Measurements from ENCODE around the gene TNKS2. TPM values are rescaled to one million over a fixed set of nuclear protein-coding genes. Genes with fewer than 3 reads are reported as not detected.

TNKS2 gene
- total and polyA plus RNA-seq, 2 of the 13 experiments (the other 11 are each of a cell fraction or from before 2014, with no cell fraction given): 15.2 to 19.4 TPM

DNA sequence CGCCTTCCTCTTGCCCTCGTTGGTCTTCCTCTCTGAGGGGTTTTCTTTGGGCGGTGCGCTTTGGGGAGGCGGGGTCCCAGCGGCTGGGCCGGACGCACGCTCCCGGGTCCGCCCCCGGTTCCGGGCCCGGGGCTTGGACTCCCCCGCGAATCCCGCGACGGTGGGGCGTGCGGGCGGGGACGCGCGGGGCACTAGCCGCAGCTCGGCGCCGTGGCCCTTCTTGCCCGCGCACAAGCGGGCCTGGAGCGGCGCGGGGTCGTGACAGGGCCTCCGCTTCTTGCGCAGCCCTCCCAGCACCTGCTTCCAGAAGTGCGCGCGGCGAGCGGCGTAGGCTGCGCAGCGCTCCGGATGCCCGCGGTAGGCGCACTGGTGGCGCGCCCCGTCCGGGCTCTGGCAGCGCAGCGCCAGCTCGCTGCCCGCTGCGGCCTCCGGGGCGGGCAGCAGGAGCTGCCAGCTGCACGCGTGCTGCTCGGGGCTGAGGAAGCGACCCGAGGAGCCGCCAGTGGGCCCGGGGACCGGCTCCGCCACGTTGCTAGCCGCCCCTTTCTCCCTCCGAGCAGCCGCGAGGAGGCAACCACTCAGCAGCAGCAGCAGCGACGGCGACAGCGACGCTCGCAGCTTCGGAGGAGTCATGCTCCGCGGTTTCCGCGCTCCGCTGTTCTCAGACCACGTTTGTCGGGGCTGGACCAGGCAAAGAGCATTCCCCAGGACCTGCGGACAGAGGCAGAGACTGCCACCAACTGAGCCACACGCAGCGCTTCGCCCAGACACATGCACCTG is 110.3 kb downstream of the TNKS2 start (continued):
- TF ChIP-seq, protein P1, sequence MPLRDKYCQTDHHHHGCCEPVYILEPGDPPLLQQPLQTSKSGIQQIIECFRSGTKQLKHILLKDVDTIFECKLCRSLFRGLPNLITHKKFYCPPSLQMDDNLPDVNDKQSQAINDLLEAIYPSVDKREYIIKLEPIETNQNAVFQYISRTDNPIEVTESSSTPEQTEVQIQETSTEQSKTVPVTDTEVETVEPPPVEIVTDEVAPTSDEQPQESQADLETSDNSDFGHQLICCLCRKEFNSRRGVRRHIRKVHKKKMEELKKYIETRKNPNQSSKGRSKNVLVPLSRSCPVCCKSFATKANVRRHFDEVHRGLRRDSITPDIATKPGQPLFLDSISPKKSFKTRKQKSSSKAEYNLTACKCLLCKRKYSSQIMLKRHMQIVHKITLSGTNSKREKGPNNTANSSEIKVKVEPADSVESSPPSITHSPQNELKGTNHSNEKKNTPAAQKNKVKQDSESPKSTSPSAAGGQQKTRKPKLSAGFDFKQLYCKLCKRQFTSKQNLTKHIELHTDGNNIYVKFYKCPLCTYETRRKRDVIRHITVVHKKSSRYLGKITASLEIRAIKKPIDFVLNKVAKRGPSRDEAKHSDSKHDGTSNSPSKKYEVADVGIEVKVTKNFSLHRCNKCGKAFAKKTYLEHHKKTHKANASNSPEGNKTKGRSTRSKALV (CRISPR knock-in tag; IDR thresholded peaks at IDR 0.05): peak; percentile 88; the same call in 1 of the 2 replicates
- TF ChIP-seq AGO2 (optimal IDR thresholded peaks at IDR 0.05; ENCODE audit: low read depth, low read length): peak; percentile 68
- TF ChIP-seq, protein P2, sequence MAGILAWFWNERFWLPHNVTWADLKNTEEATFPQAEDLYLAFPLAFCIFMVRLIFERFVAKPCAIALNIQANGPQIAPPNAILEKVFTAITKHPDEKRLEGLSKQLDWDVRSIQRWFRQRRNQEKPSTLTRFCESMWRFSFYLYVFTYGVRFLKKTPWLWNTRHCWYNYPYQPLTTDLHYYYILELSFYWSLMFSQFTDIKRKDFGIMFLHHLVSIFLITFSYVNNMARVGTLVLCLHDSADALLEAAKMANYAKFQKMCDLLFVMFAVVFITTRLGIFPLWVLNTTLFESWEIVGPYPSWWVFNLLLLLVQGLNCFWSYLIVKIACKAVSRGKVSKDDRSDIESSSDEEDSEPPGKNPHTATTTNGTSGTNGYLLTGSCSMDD (CRISPR knock-in tag; IDR thresholded peaks at IDR 0.05): no peak
- no peak for TF ChIP-seq TBP (CRISPR knock-in tag; IDR thresholded peaks at IDR 0.05)
- TF ChIP-seq EED (CRISPR knock-in tag; IDR thresholded peaks at IDR 0.05): peak; percentile 86; the same call in 1 of the 2 replicates
- peak; percentile 78 for TF ChIP-seq YY1 (IDR thresholded peaks at IDR 0.05; ENCODE audit: insufficient read depth, insufficient replicate concordance, low read depth, low read length)
- TF ChIP-seq, protein P3, sequence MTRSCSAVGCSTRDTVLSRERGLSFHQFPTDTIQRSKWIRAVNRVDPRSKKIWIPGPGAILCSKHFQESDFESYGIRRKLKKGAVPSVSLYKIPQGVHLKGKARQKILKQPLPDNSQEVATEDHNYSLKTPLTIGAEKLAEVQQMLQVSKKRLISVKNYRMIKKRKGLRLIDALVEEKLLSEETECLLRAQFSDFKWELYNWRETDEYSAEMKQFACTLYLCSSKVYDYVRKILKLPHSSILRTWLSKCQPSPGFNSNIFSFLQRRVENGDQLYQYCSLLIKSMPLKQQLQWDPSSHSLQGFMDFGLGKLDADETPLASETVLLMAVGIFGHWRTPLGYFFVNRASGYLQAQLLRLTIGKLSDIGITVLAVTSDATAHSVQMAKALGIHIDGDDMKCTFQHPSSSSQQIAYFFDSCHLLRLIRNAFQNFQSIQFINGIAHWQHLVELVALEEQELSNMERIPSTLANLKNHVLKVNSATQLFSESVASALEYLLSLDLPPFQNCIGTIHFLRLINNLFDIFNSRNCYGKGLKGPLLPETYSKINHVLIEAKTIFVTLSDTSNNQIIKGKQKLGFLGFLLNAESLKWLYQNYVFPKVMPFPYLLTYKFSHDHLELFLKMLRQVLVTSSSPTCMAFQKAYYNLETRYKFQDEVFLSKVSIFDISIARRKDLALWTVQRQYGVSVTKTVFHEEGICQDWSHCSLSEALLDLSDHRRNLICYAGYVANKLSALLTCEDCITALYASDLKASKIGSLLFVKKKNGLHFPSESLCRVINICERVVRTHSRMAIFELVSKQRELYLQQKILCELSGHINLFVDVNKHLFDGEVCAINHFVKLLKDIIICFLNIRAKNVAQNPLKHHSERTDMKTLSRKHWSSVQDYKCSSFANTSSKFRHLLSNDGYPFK (CRISPR knock-in tag; IDR thresholded peaks at IDR 0.05; ENCODE audit: borderline replicate concordance): peak; percentile 74; the same call in 1 of the 2 replicates
- TF ChIP-seq, protein P4, sequence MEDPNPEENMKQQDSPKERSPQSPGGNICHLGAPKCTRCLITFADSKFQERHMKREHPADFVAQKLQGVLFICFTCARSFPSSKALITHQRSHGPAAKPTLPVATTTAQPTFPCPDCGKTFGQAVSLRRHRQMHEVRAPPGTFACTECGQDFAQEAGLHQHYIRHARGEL (CRISPR knock-in tag; IDR thresholded peaks at IDR 0.05): no peak
- peak; percentile 72 for TF ChIP-seq ZNF644 (CRISPR knock-in tag; IDR thresholded peaks at IDR 0.05; ENCODE audit: low read depth)
- TF ChIP-seq TBL1XR1 (IDR thresholded peaks at IDR 0.05; ENCODE audit: borderline replicate concordance, low read length, partially characterized antibody): no peak
- TF ChIP-seq, protein P5, sequence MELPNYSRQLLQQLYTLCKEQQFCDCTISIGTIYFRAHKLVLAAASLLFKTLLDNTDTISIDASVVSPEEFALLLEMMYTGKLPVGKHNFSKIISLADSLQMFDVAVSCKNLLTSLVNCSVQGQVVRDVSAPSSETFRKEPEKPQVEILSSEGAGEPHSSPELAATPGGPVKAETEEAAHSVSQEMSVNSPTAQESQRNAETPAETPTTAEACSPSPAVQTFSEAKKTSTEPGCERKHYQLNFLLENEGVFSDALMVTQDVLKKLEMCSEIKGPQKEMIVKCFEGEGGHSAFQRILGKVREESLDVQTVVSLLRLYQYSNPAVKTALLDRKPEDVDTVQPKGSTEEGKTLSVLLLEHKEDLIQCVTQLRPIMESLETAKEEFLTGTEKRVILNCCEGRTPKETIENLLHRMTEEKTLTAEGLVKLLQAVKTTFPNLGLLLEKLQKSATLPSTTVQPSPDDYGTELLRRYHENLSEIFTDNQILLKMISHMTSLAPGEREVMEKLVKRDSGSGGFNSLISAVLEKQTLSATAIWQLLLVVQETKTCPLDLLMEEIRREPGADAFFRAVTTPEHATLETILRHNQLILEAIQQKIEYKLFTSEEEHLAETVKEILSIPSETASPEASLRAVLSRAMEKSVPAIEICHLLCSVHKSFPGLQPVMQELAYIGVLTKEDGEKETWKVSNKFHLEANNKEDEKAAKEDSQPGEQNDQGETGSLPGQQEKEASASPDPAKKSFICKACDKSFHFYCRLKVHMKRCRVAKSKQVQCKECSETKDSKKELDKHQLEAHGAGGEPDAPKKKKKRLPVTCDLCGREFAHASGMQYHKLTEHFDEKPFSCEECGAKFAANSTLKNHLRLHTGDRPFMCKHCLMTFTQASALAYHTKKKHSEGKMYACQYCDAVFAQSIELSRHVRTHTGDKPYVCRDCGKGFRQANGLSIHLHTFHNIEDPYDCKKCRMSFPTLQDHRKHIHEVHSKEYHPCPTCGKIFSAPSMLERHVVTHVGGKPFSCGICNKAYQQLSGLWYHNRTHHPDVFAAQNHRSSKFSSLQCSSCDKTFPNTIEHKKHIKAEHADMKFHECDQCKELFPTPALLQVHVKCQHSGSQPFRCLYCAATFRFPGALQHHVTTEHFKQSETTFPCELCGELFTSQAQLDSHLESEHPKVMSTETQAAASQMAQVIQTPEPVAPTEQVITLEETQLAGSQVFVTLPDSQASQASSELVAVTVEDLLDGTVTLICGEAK (IDR thresholded peaks at IDR 0.05): no peak
- TF ChIP-seq, protein P5 (CRISPR knock-in tag; IDR thresholded peaks at IDR 0.05): peak; percentile 86
